Gastroesophageal sphincter (tissue), 4 donors: ENCODE results near the gene CNTN5. TPM values are rescaled to one million over a fixed set of nuclear protein-coding genes. Genes with fewer than 3 reads are reported as not detected.

ENCODE experiments used
- ATAC-seq: fragments of 150-250 bp; one replicate; pipeline ENCODE4 v1.9.1; 2016; ENCODE audit warnings: mild to moderate bottlenecking, moderate library complexity
- H3K27ac ChIP-seq, 4 donors: fragments of 200-600 bp; sonication (generic) in 3 of 4; 1 replicate in 3 of 4; 2 replicates in 1 of 4; pipeline ENCODE4 v1.5.1; 2016 to 2019
- H3K27me3 ChIP-seq: fragments of 200-600 bp; sonication (generic); one replicate; pipeline ENCODE4 v1.5.1; 2019
- H3K36me3 ChIP-seq, 2 donors: fragments of 200-600 bp; sonication (generic); one replicate each; pipeline ENCODE4 v1.5.1; 2019; ENCODE audit warnings: control low read depth in 1 of 2
- H3K4me1 ChIP-seq, 3 donors: fragments of 200-600 bp; sonication (generic); 1 replicate in 2 of 3; 2 replicates in 1 of 3; pipeline ENCODE4 v1.5.1; 2016 to 2019; ENCODE audit warnings: control low read depth in 2 of 3
- H3K4me3 ChIP-seq, 2 donors: fragments of 200-600 bp; sonication (generic); one replicate each; pipeline ENCODE4 v1.5.1; 2019; ENCODE audit warnings: mild to moderate bottlenecking in 1 of 2, moderate library complexity in 1 of 2
- H3K9me3 ChIP-seq, 3 donors: fragments of 200-600 bp; sonication (generic); one replicate each; pipeline ENCODE4 v1.5.1; 2017 to 2019; ENCODE audit warnings: control low read depth in 2 of 3
- CTCF ChIP-seq, 4 experiments: fragments of 200-600 bp in 2 of 4; fragments of 450-650 bp in 2 of 4; sonication (generic) in 1 of 4; IDR thresholded peaks; one replicate each; pipeline ENCODE4 v1.5.1; 2017 to 2019; ENCODE audit warnings: antibody characterized with exemption in 4 of 4, mild to moderate bottlenecking in 2 of 4, moderate library complexity in 2 of 4
- EP300 ChIP-seq: sonication (generic); formaldehyde crosslinking; IDR thresholded peaks from one replicate; pipeline ENCODE4 v1.6.1; 2017; ENCODE audit warnings: antibody characterized with exemption, mild to moderate bottlenecking
- POLR2A ChIP-seq, 2 donors: fragments of 450-650 bp; IDR thresholded peaks; one replicate each; pipeline ENCODE4 v1.6.1; 2017; ENCODE audit warnings: antibody characterized with exemption in 2 of 2, mild to moderate bottlenecking in 2 of 2, moderate library complexity in 1 of 2
- POLR2AphosphoS5 ChIP-seq: sonication (generic); formaldehyde crosslinking; IDR thresholded peaks from one replicate; pipeline ENCODE4 v1.6.1; 2017; ENCODE audit warnings: antibody characterized with exemption
- WGBS, 2 donors: methylation state at CpG; one replicate each; pipeline ENCODE4 v1.1.5; 2018; ENCODE audit warnings: low coverage in 1 of 2; 5-methylcytosine and 5-hydroxymethylcytosine counted together
- total RNA-seq, 4 donors: library from RNA; depleted of rRNA; stranded (reverse); fragments of >200 nt; gene quantifications; one replicate each; pipeline ENCODE4 v1.1.0, GENCODE V29; 2016

Gene CNTN5
- total RNA-seq, 4 donors from 2014 or later: 0.16 TPM; not detected in 3

- Histone ChIP-seq H3K4me1 (no peaks in the 10 kb centered on the region), H3K4me3 (no peak overlapping the region), H3K9me3 (no peaks in the 10 kb centered on the region), H3K27ac (no peak overlapping the region), H3K36me3 (no peaks in the 10 kb centered on the region), H3K27me3 (no peaks in the 10 kb centered on the region)
- 57 to 88% methylated on average over 3 of the region's 3 CpGs for WGBS, 2 donors
- TF ChIP-seq EP300 (no peak), POLR2AphosphoS5 (no peak), CTCF (IDR thresholded peaks at IDR 0.05) (no peak), POLR2A (IDR thresholded peaks at IDR 0.05) (no peak)
- no peak for ATAC-seq
Observed at GRCh38 chr11:100319691-100320090, 1298.9 kb downstream of the CNTN5 start.

GRCh38 chr11:100328626-100329340 lies 1308.0 kb downstream of the CNTN5 start:
- 75 to 85% methylated on average over 4 of the region's 4 CpGs for WGBS, 2 donors
- H3K4me1 ChIP-seq: no peaks in the 10 kb centered on the region
- TF ChIP-seq POLR2AphosphoS5 (no peak), CTCF (IDR thresholded peaks at IDR 0.05) (no peak), EP300 (no peak), POLR2A (IDR thresholded peaks at IDR 0.05) (no peak)
- no peaks in the 10 kb centered on the region for H3K27me3 ChIP-seq
- H3K9me3 ChIP-seq: no peaks in the 10 kb centered on the region
- no peak overlapping the region for H3K27ac ChIP-seq
- no peak overlapping the region for H3K4me3 ChIP-seq
- no peaks in the 10 kb centered on the region for H3K36me3 ChIP-seq
- ATAC-seq: no peak

- TF ChIP-seq POLR2A (IDR thresholded peaks at IDR 0.05) (no peak), EP300 (no peak), POLR2AphosphoS5 (no peak), CTCF (IDR thresholded peaks at IDR 0.05) (no peak)
- Histone ChIP-seq H3K4me3 (no peak overlapping the region), H3K36me3 (no peaks in the 10 kb centered on the region), H3K4me1 (no peaks in the 10 kb centered on the region), H3K9me3 (no peaks in the 10 kb centered on the region), H3K27ac (no peak overlapping the region), H3K27me3 (no peaks in the 10 kb centered on the region)
- no peak for ATAC-seq
Observed at GRCh38 chr11:100329352-100329751, 1308.6 kb downstream of the CNTN5 start.

- Histone ChIP-seq H3K4me3 (no peak overlapping the region), H3K36me3 (no peaks in the 10 kb centered on the region), H3K27ac (no peak overlapping the region), H3K4me1 (no peaks in the 10 kb centered on the region), H3K27me3 (no peaks in the 10 kb centered on the region), H3K9me3 (no peaks in the 10 kb centered on the region)
- 50 to 63% methylated on average over 2 to 4 of the region's 4 CpGs for WGBS, 2 donors
- ATAC-seq: no peak
- TF ChIP-seq POLR2A (IDR thresholded peaks at IDR 0.05) (no peak), CTCF (IDR thresholded peaks at IDR 0.05) (no peak), POLR2AphosphoS5 (no peak), EP300 (no peak)
Observed at GRCh38 chr11:100336873-100337272, 1316.1 kb downstream of the CNTN5 start.

- 57 to 91% methylated on average over 1 to 3 of the region's 6 CpGs for WGBS, 2 donors
- TF ChIP-seq EP300: no peak
- no peak for TF ChIP-seq CTCF (IDR thresholded peaks at IDR 0.05)
- TF ChIP-seq POLR2AphosphoS5: no peak
- TF ChIP-seq POLR2A (IDR thresholded peaks at IDR 0.05): no peak
- ATAC-seq: no peak
Observed at GRCh38 chr11:100338144-100338840, 1317.5 kb downstream of the CNTN5 start.

More at GRCh38 chr11:100338144-100338840, 1317.5 kb downstream of the CNTN5 start:
- H3K4me3 ChIP-seq: no peak overlapping the region
- H3K36me3 ChIP-seq: no peaks in the 10 kb centered on the region
- H3K27ac ChIP-seq: no peak overlapping the region
- H3K27me3 ChIP-seq: no peaks in the 10 kb centered on the region
- H3K9me3 ChIP-seq: no peaks in the 10 kb centered on the region
- H3K4me1 ChIP-seq: no peaks in the 10 kb centered on the region
